Endothelial cell of umbilical vein (primary cell): ENCODE measurements around the gene R3HCC1L. TPM values are rescaled to one million over a fixed set of nuclear protein-coding genes. Genes with fewer than 3 reads are reported as not detected.

ENCODE experiments used
- BruUV-seq: library from RNA; stranded (reverse); fragments of 400-500 nt; replicated peaks from 2 replicates; lab custom pipeline; 2021; lab: Mats Ljungman, UMichigan
- CTCF ChIA-PET: fragments of 300-600, 350-600 bp; sonication (Branson Sonifier 250); formaldehyde crosslinking; loops from one replicate; lab custom pipeline; 2021; ENCODE audit warnings: antibody characterized with exemption, inconsistent platforms; lab: Charles Lee
- POLR2A ChIA-PET: fragments of 300-600, 350-600 bp; sonication (Branson Sonifier 250); formaldehyde crosslinking; loops from one replicate; lab custom pipeline; 2021; ENCODE audit warnings: antibody characterized with exemption, inconsistent platforms; lab: Charles Lee
- DNase-seq: peaks from one replicate; pipeline ENCODE4 v3.0.0-alpha.2; 2011; ENCODE audit warnings: low read depth, low spot score
- FAIRE-seq: peaks from 2 replicates; lab custom pipeline; 2011; peaks lifted over from hg19 to GRCh38; lab: Jason Lieb, UNC
- H2AFZ ChIP-seq: 2 replicates; pipeline ENCODE4 v1.6.0; 2012; ENCODE audit warnings: low read depth, low read length, control low read depth, inconsistent platforms
- H3K27ac ChIP-seq: 2 replicates; pipeline ENCODE4 v1.5.1; 2011; ENCODE audit warnings: low read depth, mild to moderate bottlenecking, control low read depth, low read length, moderate library complexity; ENCODE audit not compliant: insufficient read depth
- H3K27me3 ChIP-seq, 2 experiments: 2 replicates each; pipeline versions ENCODE4 v1.6.0 to v1.6.1; 2011; ENCODE audit warnings: low read length in 2 of 2, mixed read lengths in 1 of 2; ENCODE audit not compliant: control insufficient read depth in 2 of 2, insufficient read depth in 2 of 2
- H3K36me3 ChIP-seq, 2 experiments: 2 replicates in 1 of 2; 3 replicates in 1 of 2; pipeline ENCODE4 v1.5.1; 2011; ENCODE audit warnings: low read length in 2 of 2, mild to moderate bottlenecking in 1 of 2, moderate library complexity in 1 of 2; ENCODE audit not compliant: control insufficient read depth in 2 of 2, insufficient read depth in 2 of 2; ENCODE audit errors: extremely low read depth in 1 of 2
- H3K4me1 ChIP-seq: 3 replicates; pipeline ENCODE4 v1.5.1; 2011; ENCODE audit warnings: mild to moderate bottlenecking, low read length; ENCODE audit not compliant: control insufficient read depth, insufficient read depth; ENCODE audit errors: extremely low read depth
- H3K4me2 ChIP-seq: 2 replicates; pipeline ENCODE4 v1.6.1; 2011; ENCODE audit warnings: low read length, control low read depth, mixed read lengths; ENCODE audit not compliant: insufficient read depth
- H3K4me3 ChIP-seq, 3 experiments: fragments of 200-600 bp in 1 of 3; sonication (generic), shearing (Covaris generic) in 1 of 3; replicated peaks in 1 of 3; 2 replicates each; pipeline ENCODE4 v1.5.1; 2011 to 2016; ENCODE audit warnings: control low read depth in 3 of 3, low read length in 3 of 3, mild to moderate bottlenecking in 2 of 3, inconsistent platforms in 1 of 3, low read depth in 1 of 3, moderate library complexity in 1 of 3; ENCODE audit not compliant: insufficient read depth in 1 of 3
- H3K79me2 ChIP-seq: 2 replicates; pipeline ENCODE4 v1.6.0; 2012; ENCODE audit warnings: low read length, inconsistent platforms; ENCODE audit not compliant: control insufficient read depth, insufficient read depth
- H3K9ac ChIP-seq: replicated peaks from 2 replicates; pipeline ENCODE3; 2011; ENCODE audit warnings: low read length, control low read depth; ENCODE audit not compliant: insufficient read depth; ENCODE audit errors: extremely low read depth
- H3K9me1 ChIP-seq: replicated peaks from 3 replicates; pipeline ENCODE4 v1.6.0; 2011; ENCODE audit warnings: mild to moderate bottlenecking, low read length; ENCODE audit not compliant: control insufficient read depth, insufficient read depth; ENCODE audit errors: extremely low read depth
- H3K9me3 ChIP-seq: replicated peaks from 2 replicates; pipeline ENCODE4 v1.5.1; 2012; ENCODE audit warnings: low read length, inconsistent platforms; ENCODE audit not compliant: control insufficient read depth, insufficient read depth
- H4K20me1 ChIP-seq: replicated peaks from 2 replicates; pipeline ENCODE3; 2011; ENCODE audit warnings: mild to moderate bottlenecking, low read length; ENCODE audit not compliant: control insufficient read depth, insufficient read depth; ENCODE audit errors: extremely low read depth
- CTCF ChIP-seq, 2 donors: IDR thresholded peaks; 1 replicate in 1 of 2; 2 replicates in 1 of 2; pipeline ENCODE4 v1.5.1; 2011; ENCODE audit warnings: low read length in 2 of 2, mild to moderate bottlenecking in 2 of 2, moderate library complexity in 2 of 2, control low read depth in 1 of 2, inconsistent platforms in 1 of 2, low read depth in 1 of 2; ENCODE audit not compliant: insufficient read depth in 1 of 2; ENCODE audit errors: extremely low read depth in 1 of 2
- EZH2 ChIP-seq: IDR thresholded peaks from 2 replicates; pipeline ENCODE4 v1.6.1; 2012; ENCODE audit warnings: borderline replicate concordance, low read depth, mild to moderate bottlenecking, moderate library complexity, low read length, inconsistent platforms; ENCODE audit not compliant: severe bottlenecking
- FOS ChIP-seq: IDR thresholded peaks from 2 replicates; pipeline ENCODE4 v1.6.1; 2011; ENCODE audit warnings: mild to moderate bottlenecking, low read length, moderate library complexity, borderline replicate concordance; ENCODE audit not compliant: insufficient read depth
- GATA2 ChIP-seq: IDR thresholded peaks from 2 replicates; pipeline ENCODE4 v1.7.0; 2011; ENCODE audit warnings: low read depth, mild to moderate bottlenecking, moderate library complexity, mixed read lengths, low read length; ENCODE audit not compliant: insufficient read length, insufficient read depth
- JUN ChIP-seq: IDR thresholded peaks from 2 replicates; pipeline ENCODE4 v1.6.1; 2011; ENCODE audit warnings: borderline replicate concordance, low read depth; ENCODE audit not compliant: insufficient read length, insufficient read depth
- MAX ChIP-seq: IDR thresholded peaks from 2 replicates; pipeline ENCODE4 v1.6.1; 2011; ENCODE audit not compliant: insufficient read depth, insufficient read length
- MYC ChIP-seq: IDR thresholded peaks from one replicate; pipeline ENCODE4 v1.6.1; 2011; ENCODE audit warnings: mild to moderate bottlenecking, low read depth, low read length
- POLR2A ChIP-seq: IDR thresholded peaks from 2 replicates; pipeline ENCODE4 v1.6.1; 2012; ENCODE audit warnings: low read depth, mild to moderate bottlenecking, control low read depth, low read length
- POLR2AphosphoS5 ChIP-seq: IDR thresholded peaks from 2 replicates; pipeline ENCODE4 v1.6.1; 2012; ENCODE audit warnings: low read depth, mild to moderate bottlenecking, control low read depth, low read length, moderate library complexity; ENCODE audit not compliant: insufficient read depth
- dilution Hi-C: fragments of 300-500 bp; cut with MboI; formaldehyde crosslinking; loops from one replicate; pipeline ENCODE4 v1.15.0; 2019; ENCODE audit warnings: low sequenced_read_pairs; ENCODE audit not compliant: extremely low pct_ligation_motif_present
- intact Hi-C: fragments of 100-400 bp; cut with micrococcal nuclease; formaldehyde crosslinking; loops from one replicate; pipeline ENCODE4 v1.10.0; 2022
- polyA plus RNA-seq, 4 experiments: library from polyadenylated mRNA; depleted of rRNA in 3 of 4; stranded (reverse) in 3 of 4; unstranded in 1 of 4; fragments of >200 nt; gene quantifications; 2 replicates each; pipeline versions ENCODE4 v1.2.1 to v1.2.3, GENCODE V29; 2011 to 2012; ENCODE audit warnings: missing spikeins in 1 of 4
- total RNA-seq: library from RNA; stranded (reverse); gene quantifications from 2 replicates; pipeline ENCODE4 v1.2.3, GENCODE V29; 2021

The R3HCC1L gene
- total and polyA plus RNA-seq, 2 donors (not counting 3 experiments of a cell fraction or from before 2014, with no cell fraction given): 6.3 to 12.4 TPM

- DNase-seq: no peak
- FAIRE-seq: no peak
- Histone ChIP-seq H4K20me1 (peaks cover 18% of the 10 kb centered on the region), H3K79me2 (peaks cover 74% of the 10 kb centered on the region), H3K9me3 (no peaks in the 10 kb centered on the region), H3K9me1 (no peaks in the 10 kb centered on the region), H3K27ac (no peak overlapping the region), H2AFZ (no peak overlapping the region), H3K4me2 (no peak overlapping the region), H3K36me3 (no peaks in the 10 kb centered on the region), H3K9ac (no peak overlapping the region), H3K4me1 (peaks cover 6% of the 10 kb centered on the region), H3K4me3 (no peak overlapping the region), H3K27me3 (no peaks in the 10 kb centered on the region)
- intact Hi-C loops: no loop called here
- TF ChIP-seq FOS (no peak), CTCF (IDR thresholded peaks at IDR 0.05; ENCODE audit: extremely low read depth in 1 of 2, insufficient read depth in 1 of 2, low read depth in 1 of 2, low read length in 2 of 2) (no peak), POLR2AphosphoS5 (no peak), MYC (no peak), JUN (no peak), POLR2A (no peak), GATA2 (no peak), EZH2 (no peak), MAX (no peak)
- POLR2A ChIA-PET: no interaction called here
- dilution Hi-C loops: no loop called here
- CTCF ChIA-PET: interaction anchor here (0.8 to 2.5 kb wide), 3 partner anchors 30 to 328 kb away, joined by 3 to 10 read pairs (median 3); no protein-coding TSS in a partner anchor
- BruUV-seq: no TSS peak
Measured at GRCh38 chr10:98139431-98139830, 5.0 kb downstream of the R3HCC1L start.
